Right forelimb (tissue), 1 donor: Measurements from ENCODE around the gene MMD.
"Not testable (repeated sequence)": the region's sequence is repeated elsewhere in the genome, so short reads cannot be mapped to it uniquely, and the experiment has no call there.

ENCODE experiments used
- DNase-seq: peaks from one replicate; pipeline ENCODE4 v3.0.0-alpha.2; 2018

MMD gene, protein sequence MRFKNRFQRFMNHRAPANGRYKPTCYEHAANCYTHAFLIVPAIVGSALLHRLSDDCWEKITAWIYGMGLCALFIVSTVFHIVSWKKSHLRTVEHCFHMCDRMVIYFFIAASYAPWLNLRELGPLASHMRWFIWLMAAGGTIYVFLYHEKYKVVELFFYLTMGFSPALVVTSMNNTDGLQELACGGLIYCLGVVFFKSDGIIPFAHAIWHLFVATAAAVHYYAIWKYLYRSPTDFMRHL

DNA sequence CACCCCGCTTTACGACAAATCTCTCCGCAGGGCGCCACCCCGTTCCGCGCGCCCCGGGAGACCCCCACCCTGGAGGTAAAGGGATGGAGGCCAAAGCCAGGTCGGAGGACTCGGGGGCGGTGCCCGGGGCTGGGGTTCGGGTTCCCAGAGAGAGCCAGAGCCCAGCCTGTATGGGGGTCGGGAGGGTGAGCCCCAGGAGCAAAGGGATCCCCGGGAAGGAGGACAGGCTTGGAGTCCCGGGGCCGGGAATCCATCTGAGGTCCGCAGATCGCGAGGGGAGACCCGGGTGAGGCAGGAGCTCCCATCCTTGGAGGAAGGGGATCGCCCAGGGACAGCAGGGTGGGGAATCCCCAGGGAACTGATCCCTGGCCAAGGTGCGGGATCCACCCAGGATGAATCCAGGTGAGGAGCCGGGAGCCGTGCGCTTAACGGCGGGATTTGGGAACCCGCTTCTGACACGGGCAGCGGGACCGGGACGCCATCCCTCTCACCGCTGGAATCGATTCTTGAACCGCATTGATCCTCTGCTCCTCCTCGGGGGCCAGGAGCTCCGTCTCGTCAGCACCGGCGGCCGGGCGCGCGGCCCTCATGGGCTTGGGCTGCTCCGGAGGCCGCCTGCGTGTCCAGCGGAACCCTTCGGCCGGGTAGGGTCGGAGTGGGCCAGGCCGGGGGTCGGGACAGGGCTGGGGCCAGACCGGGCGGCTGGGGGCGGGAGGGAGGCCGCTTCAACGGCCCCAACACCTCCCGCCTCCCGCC is at the start of gene MMD:
TSS of gene MMD (minus strand) at position 657 of the 756 bp plus-strand sequence. CDS start at position 517, 140 bp downstream.
- no peak for DNase-seq

DNA sequence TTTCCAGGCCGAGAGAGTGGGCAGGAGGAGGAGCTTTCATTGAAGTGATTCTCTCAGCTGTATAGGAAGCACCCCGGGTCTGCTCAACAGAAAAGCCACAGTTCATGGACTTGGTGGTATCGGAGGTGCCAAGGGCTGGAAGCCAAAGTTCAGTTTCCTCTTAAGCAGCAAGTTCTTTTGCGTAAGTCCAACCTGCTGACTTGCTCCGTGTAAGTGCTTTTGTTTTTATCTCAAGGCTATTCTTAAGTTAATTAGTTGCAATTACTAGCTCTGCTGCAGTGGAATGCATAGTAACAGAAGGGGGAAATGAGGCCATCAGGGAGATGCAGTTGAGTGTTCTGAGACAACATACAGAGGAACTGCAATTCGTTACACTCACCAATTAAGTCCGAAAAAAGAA is 45.0 kb upstream of the MMD start:
- no peak for DNase-seq

DNA sequence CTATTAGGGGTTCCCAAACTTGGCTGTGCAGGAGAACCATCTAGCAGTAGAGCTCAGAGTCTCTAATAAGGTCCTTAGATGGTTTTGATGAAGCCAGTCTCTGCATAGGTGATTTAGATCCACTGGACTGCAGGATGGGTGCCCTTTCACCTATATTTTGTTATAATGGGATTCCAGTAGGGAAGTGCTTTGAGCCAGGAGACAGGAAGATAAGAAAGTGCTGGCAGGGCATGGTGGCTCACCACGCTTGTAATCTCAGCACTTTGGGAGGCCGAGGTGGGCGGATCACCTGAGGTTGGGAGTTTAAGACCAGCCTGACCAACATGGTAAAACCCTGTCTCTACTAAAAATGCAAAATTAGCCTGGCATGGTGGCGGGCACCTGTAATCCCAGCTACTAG is 44.1 kb upstream of the MMD start:
- not testable (repeated sequence) for DNase-seq

DNA sequence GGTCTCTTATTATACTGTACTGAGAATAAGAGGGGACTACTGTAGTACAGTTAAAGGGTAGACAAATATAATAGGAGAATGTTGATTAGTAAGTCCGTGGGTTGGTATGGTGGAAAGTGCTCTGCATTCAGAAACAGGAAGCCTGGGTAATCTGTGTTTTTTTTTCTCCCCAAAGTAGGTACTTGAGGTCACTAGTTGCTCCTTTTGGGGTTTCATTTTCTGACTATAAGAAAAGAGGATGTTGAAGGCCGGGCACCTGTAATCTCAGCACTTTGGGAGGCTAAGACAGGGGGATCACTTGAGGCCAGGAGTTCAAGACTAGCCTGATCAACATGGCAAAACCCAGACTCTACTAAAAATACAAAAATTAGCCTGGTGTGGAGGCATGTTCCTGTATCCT is 42.0 kb upstream of the MMD start:
- no peak for DNase-seq

DNA sequence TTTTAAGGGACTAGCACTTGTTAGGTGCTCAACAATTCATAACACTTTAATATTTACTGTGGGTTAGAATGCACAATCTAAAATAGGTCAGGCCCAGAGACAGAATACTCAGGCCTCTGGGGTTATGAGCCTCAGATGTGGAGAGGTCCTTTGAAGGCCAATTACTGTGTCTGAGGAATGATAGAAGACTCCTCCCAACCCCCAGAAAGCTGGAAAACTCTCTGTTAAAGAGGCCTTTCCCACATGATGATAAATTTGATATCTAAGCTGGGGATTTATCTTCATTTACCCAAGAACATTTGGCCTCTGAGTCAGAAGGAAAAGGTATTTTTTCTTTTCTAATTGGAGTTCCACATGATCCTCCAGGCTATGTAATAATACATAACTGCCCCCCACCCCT is 41.1 kb upstream of the MMD start:
- no peak for DNase-seq

DNA sequence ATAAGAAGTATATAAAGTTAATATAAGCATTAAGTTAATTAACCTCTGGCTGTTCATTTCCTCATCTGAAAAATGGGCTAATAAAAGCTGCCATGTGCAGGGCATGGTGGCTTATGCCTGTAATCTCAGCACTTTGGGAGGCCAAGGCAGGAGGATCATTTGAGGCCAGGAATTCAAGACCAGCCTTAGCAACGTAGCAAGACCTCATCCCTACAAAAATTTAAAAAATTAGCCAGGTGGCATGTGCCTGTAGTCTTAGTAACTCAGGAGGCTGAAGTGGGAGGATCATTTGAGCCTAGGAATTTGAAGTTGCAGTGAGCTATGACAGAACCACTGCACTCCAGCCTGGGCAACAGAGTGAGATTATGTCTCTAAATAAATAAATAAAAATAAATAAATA is 40.6 kb upstream of the MMD start:
- no peak for DNase-seq

DNA sequence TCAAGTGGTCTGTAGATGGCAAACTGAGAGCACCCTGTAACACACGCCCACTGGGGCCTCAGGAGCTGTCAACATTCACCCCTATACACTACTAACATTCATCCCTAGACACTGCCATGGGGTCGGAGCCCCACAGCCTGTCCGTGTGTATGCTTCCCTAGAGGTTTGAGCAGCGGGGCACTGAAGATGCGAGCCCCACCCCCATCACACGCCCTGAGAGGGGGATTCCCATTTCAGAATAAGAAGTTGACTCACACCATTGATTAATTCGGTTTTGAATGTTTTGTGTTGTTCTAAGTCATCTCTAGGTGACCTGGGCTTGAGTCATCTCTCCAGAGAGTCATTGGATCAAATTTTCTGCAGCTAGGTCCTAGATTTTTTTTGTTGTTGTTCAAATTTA is 37.3 kb upstream of the MMD start:
- DNase-seq: no peak

DNA sequence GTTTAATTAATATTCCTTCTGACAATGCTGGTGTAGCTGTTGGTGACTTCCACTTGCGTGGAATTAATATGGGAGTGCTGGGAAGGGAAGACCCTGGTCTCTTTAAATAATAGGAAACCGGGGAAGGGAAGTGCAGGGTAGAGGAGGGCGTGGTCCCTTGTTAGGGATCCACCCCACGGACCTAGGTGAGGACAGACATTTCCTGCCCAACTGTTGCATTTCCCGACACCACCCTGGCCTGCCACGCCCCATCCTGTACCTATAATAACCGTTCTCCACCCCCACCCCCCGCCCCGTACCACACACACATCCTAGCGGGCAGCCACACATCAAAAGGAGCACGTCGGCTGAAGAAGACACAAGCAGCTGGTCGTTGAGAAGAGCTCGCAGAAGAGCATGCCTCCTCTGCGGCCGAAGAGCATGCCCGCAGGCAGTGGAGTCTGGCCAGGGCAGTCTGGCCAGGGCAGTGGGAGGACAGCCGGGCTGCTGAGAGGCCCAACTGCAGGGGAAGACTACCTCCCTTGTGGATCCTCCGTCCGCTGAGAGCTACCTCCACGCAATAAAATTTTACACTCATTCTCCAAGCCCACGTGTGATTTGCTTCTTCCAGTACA is 36.8 kb upstream of the MMD start:
- DNase-seq: no peak

DNA sequence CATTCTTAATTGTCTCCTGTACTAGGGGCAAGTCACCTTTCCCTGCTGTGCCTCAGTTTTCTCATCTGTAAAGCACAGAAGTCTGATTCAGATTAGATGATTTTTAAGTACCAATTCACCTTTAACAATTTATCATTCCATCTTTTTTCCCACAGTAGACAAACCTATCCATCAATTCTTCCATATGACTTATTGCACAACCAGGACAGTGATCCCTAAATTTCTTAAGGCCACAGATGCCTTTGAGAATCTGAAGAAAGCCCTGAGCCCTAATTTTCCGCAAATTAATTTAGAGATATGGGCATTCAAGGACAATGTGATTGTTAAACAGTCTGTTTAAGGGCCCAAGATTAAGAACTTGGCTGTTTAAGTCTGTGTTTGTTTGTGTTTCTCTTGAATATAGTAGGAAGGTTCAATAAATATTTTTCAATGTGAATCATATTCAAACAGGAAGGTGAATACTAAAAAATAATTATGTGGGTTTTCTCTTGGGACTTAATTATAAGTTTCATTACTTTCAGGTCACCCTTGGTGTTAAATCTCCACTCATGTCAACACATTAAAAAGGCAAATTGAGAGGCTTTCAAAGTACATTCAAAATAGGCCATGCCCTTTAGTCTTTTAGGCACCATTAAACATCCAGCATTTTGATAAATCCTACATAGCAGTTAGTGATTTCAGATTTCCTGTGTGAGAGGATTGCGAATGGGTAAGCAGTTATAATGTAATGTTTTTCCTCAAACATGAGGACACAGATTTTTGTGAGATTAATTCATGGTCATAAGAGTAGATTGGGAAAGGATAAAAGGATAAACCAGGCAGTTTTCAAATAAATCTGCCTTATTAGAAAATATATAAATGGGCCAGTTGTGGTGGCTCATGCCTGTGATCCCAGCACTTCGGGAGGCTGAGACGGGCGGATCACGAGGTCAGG is 34.9 kb upstream of the MMD start:
- DNase-seq: no peak

DNA sequence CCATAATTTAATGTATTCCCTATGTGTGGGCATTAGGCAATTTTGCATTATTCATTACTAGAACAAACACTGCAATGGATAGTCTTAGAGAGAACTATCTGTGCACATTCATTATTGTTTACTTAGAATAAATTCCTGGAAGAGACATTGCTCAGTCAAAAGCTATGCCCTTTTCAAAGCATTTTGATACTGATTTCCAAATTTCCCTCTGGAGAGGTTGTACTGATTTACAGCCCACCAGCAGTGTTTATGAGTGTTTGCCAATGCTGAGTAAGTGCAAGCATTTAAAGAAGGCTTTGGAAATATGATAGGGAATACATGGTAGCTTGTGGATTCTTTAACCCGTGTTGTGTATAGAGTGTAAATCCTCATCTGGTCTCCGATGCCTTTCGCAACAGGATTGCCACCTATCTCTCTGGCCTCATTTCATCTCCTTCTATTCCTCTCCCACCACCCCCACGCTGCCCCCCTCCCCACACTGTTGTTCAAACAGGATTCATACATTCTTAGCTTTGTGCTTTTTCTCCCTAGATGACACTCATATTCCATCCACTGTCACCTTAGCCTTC is 33.4 kb upstream of the MMD start:
- no peak for DNase-seq

DNA sequence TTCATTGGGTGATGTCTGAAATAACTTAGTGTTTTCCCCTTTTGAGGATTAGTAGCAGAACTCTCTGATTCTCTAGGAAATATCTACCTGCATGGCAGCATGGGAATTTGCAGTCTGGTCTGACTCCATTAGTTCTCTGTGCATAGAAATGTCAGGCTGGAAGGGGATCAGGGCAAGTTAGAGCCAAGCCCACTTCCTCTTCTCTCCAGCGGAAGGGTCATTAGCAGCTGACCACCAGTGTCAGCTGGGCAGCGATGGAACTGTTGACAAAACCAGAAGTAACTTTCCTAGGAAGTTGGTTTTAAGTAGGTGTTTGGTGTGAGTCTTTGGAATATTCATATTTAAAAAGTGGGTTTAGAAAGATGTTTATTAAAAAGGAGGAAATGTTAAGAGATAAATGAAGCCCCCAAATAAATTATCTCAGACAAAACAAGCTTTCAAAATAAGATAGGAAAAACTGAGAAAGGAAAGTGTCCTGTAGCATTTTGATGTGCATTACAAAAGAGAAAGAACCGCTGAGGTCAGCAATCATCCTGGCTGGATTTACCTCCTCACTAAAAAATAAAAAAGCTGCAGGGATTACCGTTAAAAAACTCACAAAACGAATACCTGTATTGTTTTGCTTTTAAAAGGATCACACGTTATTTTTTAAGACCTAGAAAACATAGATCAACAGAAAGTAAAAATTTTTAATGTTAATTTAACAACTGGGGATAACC is 32.4 kb upstream of the MMD start:
- no peak for DNase-seq

DNA sequence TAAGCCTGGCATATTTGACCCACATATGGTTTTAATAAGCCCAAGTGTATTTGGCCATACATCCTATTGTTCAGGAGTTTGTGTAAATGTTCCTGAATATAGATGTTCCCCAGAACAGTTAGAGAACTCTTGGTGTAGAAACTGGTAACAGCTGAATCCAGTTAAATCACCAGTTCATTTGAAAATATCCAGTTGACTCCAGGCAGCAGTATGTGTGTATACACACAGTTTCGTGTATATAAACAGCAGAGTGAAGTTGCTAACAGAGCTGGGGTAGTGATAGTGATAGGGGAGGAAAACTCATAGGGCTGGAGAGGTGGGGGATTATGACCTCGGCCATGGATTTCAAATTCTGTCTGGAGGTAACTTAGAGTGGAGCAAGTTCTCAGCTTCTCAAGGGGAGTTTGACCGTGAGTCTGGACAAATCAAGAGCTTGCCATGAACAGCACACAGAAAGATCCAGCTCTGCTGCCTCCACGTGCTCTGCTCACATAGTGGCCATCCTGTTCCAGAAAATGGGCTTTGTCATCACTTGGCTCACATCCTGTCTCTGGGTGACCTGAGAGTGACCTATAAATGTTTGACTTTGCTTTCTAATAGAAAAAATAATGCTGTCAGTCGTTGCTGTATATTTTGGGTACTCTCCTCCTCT is 30.6 kb upstream of the MMD start:
- no peak for DNase-seq

DNA sequence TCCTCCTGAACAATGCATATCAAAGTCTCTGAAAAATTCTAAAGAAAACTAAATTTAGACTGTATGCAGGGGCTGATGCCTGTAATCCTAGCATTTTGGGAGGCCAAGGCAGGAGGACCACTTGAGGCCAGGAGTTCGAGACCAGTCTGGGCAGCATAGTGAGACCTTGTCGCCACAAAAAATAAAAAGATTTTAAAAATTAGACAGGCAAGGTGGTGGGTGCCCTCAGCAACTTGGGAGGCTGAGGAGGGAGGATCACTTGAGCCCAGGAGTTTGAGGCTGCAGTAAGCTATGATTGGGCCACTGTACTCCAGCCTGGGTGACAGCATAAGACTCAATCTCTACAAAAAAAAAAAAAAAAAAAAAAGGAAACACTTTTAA is 30.1 kb upstream of the MMD start:
- no peak for DNase-seq

DNA sequence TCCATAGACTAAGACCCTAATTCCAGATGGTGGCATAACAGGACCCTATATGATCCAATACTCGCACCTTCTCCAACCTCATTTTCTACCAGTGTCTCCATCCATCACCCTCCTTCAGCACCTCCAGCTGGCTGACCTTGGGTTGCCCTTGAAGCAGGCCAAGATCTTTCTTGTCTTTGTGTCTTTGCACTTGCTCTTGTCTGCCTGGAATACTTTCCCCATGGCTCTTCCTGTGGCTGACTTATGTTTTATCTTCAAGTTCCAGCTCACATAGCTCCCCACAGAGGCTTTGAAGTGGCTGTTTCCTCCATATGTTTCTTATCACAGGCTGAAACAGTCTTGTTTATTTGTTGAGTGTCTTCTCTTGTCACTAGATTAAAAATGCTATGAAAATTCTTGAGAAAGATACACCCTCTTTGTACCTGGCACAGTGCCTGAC is 29.6 kb upstream of the MMD start:
- DNase-seq: no peak

DNA sequence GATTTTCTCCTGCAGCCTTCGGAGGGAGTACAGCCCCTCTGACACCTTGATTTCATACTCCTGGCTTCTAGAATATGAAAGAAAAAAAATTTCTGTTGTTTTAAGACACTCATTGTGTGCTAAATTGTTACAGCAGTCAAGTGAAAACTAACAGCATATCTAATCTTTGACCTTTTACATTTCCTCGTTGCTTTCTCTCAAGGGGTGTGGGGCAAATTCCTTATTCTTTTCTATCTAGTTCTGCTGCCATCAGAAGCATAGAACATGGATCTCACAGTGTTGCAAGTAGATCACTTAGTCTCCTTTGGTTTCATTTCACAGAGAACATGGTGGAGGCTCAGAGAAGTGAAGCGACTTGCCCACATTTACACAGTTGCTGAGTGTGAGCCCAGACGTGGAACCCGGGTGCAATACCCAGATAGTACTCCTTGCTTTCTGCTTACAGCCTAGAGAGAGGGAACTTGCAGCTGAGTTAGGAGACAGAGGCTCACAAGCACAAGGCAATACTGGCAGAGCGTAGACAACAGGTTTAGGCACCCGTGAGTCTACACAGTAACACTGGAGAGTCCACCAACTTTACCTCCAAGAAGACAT is 28.7 kb upstream of the MMD start:
- no peak for DNase-seq

DNA sequence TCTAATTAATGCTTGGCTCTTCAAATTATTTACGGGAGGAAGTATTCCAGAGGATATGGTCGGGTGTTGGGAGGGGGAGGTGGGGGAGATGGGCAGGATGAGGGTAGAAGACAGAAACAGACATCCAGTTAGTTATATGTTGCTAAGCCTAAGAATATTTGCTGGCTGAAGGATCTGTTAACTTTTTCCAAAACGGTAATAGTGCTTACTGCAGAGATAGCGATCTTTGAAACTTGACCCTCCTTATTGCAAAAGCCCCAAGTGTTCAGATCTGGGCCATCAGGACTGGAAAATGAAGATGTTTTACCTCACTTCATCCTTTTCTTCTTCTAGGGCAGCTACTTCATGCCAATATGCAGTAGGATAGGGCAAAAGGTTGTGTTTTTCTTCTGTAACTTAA is 27.0 kb upstream of the MMD start:
- DNase-seq: no peak

DNA sequence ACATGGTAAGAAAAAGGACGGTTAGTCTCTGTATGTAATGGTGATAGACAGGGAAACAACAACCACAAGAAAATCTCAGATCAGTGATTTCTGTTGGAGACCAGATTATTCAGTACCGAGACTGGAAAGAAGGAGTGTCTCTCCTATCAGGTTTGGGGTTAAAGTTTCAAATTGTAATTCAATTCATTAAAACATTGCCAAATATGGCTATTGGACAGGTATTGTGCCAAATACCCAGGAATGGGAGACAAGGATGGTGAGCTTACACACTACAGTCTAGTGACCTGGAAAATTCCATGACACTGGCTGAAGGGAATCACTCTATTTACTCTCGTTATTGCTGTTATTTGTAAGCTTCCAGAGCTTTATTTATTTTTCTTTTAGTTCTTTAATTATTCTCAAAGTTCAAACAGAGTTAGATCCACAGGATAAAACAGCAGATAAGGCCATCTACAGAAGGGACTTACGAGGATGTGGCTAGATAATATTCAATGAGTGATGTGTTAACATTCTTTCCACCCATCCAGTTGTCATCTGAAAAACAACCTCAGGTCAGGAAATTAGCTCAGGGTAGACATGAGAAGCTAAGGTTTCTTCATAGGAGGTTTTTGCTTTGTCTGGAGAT is 25.1 kb upstream of the MMD start:
- no peak for DNase-seq

DNA sequence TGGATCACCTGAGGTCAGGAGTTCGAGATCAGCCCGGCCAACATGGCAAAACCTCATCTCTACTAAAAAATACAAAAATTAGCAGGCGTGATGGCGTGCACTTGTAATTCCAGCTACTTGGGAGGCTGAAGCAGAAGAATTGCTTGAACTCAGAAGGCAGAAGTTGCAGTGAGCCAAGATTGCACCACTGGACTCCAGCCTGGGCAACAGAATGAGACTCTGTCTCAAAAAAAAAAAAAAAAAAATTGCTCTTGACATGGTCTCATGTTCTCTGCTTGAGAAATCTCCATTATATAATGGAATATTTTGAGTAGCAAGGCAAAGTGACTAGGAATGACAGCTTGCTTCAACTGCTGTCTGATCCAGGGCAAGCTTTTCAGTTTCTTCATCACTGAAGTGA is 24.4 kb upstream of the MMD start:
- not testable (repeated sequence) for DNase-seq

DNA sequence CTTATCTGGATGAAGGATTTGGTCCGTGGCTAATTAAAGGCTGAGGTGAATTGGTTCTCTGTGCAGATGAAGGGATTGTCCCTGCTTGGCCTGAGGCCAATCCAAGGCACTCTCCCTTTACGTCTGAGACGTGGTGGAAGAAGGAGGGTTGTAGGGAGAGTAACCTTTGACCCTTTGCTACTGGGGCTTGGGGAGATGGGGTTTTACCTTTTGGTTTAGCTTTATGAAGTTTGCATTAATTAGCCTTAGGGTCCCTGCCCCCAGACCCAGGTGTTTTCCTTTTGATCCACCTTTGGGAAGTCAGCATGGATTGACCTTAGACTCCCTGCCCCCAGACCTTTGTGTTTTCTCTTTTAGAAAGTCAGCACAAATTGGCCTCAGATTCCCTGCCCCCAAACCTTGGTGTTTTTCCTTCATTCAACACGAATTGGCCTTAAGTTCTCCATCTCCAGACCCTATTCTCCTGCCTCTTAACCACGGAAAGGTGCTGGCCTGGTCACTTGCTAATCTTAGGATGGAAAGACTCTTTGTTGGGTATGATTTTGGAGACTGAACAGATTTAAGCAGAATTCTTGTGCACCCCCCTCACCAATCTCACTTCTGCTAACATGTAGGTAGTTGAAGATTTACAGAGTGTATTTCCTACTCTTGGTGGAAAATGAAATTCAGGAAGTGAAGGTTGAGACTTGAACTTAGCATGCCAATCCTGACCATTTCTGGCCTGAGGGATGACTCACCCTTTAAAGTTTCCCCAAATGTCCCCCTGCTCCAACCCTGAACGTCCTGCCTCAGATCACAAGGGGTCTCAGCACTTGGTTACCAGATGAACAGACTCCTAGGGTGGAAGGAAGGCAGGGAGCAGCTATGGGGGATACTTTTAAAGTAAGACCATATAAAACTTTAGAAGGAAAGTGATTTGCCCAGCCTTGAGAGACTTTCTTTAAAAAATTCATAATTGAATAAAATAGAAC is 23.1 kb upstream of the MMD start:
- DNase-seq: no peak
